Omental fat pad (tissue), 4 donors: ENCODE data around the gene RECQL. TPM values are rescaled to one million over a fixed set of nuclear protein-coding genes. Genes with fewer than 3 reads are reported as not detected.
"Not testable (repeated sequence)": the region's sequence is repeated elsewhere in the genome, so short reads cannot be mapped to it uniquely, and the experiment has no call there.

ENCODE experiments used
- ATAC-seq: fragments of 150-250 bp; one replicate; pipeline ENCODE4 v1.9.1; 2016; ENCODE audit warnings: mild to moderate bottlenecking, moderate library complexity; ENCODE audit not compliant: low FRiP score
- DNase-seq: peaks from one replicate; pipeline ENCODE4 v3.0.0-alpha.2; 2019; ENCODE audit warnings: low spot score
- CTCF ChIP-seq, 3 donors: fragments of 450-650 bp; IDR thresholded peaks; one replicate each; pipeline ENCODE4 v1.5.1; 2016 to 2017; ENCODE audit warnings: antibody characterized with exemption in 3 of 3, mild to moderate bottlenecking in 3 of 3, moderate library complexity in 2 of 3
- total RNA-seq, 4 donors: library from RNA; depleted of rRNA; stranded (reverse); fragments of >200 nt; gene quantifications; one replicate each; pipeline ENCODE4 v1.1.0, GENCODE V29; 2016

Gene RECQL
- total RNA-seq, 4 donors from 2014 or later: 28.7 to 41.6 (median 33.3) TPM

GRCh38 chr12:21478756-21479455 is 22.5 kb downstream of the RECQL start:
- ATAC-seq: no peak
- TF ChIP-seq CTCF (IDR thresholded peaks at IDR 0.05): no peak
- DNase-seq: no peak

GRCh38 chr12:21476949-21477348 is 24.5 kb downstream of the RECQL start:
- no peak for TF ChIP-seq CTCF (IDR thresholded peaks at IDR 0.05)
- DNase-seq (no peak), ATAC-seq (no peak)

GRCh38 chr12:21475552-21475951 is 25.9 kb downstream of the RECQL start:
- no peak for TF ChIP-seq CTCF (IDR thresholded peaks at IDR 0.05)
- DNase-seq: no peak
- no peak for ATAC-seq

GRCh38 chr12:21472197-21472823 is 29.1 kb downstream of the RECQL start:
- no peak for ATAC-seq
- DNase-seq: no peak

GRCh38 chr12:21471294-21471693 is 30.1 kb downstream of the RECQL start:
- DNase-seq (no peak), ATAC-seq (no peak)
- no peak for TF ChIP-seq CTCF (IDR thresholded peaks at IDR 0.05)

More at GRCh38 chr12:21472197-21472823, 29.1 kb downstream of the RECQL start:
- TF ChIP-seq CTCF (IDR thresholded peaks at IDR 0.05): no peak

GRCh38 chr12:21467334-21467733 is 34.1 kb downstream of the RECQL start:
- not testable (repeated sequence) for ATAC-seq, DNase-seq

- no peak for DNase-seq
- TF ChIP-seq CTCF (IDR thresholded peaks at IDR 0.05): no peak
- ATAC-seq: no peak
Observed at GRCh38 chr12:21459474-21459873, 42.0 kb downstream of the RECQL start.
